Measurements from ENCODE around the gene G0S2. TPM values are rescaled to one million over a fixed set of nuclear protein-coding genes. Genes with fewer than 3 reads are reported as not detected.

Gene G0S2
- total and polyA plus RNA-seq, 2 of the 8 experiments (the other 6 are each of a cell fraction or from before 2014, with no cell fraction given) = 1.0 to 1.7 TPM

DNA sequence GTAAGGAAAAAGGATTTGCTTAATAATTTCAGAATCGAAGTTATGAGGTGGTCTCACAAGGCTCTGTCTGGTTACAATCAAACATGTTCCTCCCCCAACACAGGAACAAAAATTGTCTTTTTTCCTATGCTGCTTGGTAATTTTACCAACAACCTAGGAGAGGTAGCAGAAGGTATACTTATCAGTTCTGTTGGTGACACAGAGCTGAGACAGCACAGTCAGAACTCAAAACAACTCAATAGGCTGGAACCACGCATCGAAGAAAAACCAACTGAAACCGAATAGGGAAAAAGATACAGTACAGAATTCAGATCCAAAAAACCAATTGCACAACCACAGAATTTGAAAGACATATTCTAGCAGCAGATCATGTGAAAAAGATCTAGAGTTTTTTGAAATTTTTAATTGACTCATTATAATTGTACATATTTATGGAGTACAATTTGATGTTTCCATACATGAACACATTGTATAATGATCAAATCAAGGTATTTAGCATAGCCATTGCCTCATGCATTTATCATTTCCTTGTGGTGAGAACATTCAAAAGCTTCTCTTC lies 3.8 kb downstream of the G0S2 start (continued):
- TF ChIP-seq, protein P1, sequence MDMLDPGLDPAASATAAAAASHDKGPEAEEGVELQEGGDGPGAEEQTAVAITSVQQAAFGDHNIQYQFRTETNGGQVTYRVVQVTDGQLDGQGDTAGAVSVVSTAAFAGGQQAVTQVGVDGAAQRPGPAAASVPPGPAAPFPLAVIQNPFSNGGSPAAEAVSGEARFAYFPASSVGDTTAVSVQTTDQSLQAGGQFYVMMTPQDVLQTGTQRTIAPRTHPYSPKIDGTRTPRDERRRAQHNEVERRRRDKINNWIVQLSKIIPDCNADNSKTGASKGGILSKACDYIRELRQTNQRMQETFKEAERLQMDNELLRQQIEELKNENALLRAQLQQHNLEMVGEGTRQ (IDR thresholded peaks at IDR 0.05; ENCODE audit: low read length) = no peak
- TF ChIP-seq GTF2F1 (IDR thresholded peaks at IDR 0.05; ENCODE audit: borderline replicate concordance, low read depth, low read length) (no peak), NANOG (IDR thresholded peaks at IDR 0.05; ENCODE audit: insufficient read depth, low read depth, low read length, poor library complexity, severe bottlenecking) (no peak), RXRA (IDR thresholded peaks at IDR 0.05; ENCODE audit: insufficient read depth, low read depth, low read length) (no peak), PHF8 (conservative IDR thresholded peaks at IDR 0.05; ENCODE audit: low read depth, low read length) (no peak), CBX8 (IDR thresholded peaks at IDR 0.05; ENCODE audit: borderline replicate concordance, low read depth, low read length) (no peak)

Measured in H1 (cell line).